PFSK-1 (cell line): ENCODE results near the gene SYNPO2L.

Source experiments
- FOXP2 ChIP-seq: optimal IDR thresholded peaks from 2 replicates; pipeline ENCODE3; 2011; ENCODE audit warnings: borderline replicate concordance, control low read depth, inconsistent platforms; ENCODE audit not compliant: insufficient read depth; ENCODE audit errors: extremely low read length, extremely low read depth
- POLR2AphosphoS5 ChIP-seq: IDR thresholded peaks from 2 replicates; pipeline ENCODE4 v1.6.1; 2012; ENCODE audit warnings: low read depth, mild to moderate bottlenecking, control low read depth, low read length, moderate library complexity
- REST ChIP-seq, 2 experiments: IDR thresholded peaks; 2 replicates each; pipeline versions ENCODE4 v1.6.1 to v1.8.0; 2011 to 2012; ENCODE audit warnings: low read depth in 2 of 2, low read length in 2 of 2, control low read depth in 1 of 2, inconsistent platforms in 1 of 2, mild to moderate bottlenecking in 1 of 2, moderate library complexity in 1 of 2; ENCODE audit not compliant: insufficient read depth in 1 of 2
- SIN3A ChIP-seq: IDR thresholded peaks from 2 replicates; pipeline ENCODE4 v1.6.1; 2012; ENCODE audit warnings: mild to moderate bottlenecking, low read length, moderate library complexity, borderline replicate concordance; ENCODE audit not compliant: insufficient read depth
- TAF1 ChIP-seq: IDR thresholded peaks from 2 replicates; pipeline ENCODE4 v1.6.1; 2012; ENCODE audit warnings: low read length, control low read depth, borderline replicate concordance; ENCODE audit not compliant: insufficient read depth

The SYNPO2L gene

GRCh38 chr10:73614720-73615119 is 41.1 kb downstream of the SYNPO2L start:
- TF ChIP-seq SIN3A (no peak), FOXP2 (no peak), TAF1 (no peak), REST (IDR thresholded peaks at IDR 0.05; ENCODE audit: insufficient read depth in 1 of 2, low read depth in 2 of 2, low read length in 2 of 2) (no peak), POLR2AphosphoS5 (no peak)

DNA sequence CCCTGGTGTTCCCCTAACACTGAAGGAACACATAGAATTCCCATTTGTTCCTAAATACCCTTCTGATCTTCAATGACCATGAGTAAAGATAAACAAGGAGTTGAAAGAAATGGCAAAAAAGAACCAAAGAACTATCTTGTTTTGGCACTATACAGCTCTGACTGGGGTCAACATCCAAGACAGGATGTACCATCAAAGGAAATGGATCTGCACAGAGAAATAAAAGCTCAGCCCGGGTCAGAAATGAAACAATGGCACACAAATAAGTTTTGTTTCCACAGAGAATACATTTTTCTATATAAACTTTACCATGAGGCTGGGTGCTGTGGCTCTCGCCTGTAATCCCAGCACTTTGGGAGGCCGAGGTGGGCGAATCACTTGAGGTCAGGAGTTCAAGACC is 46.7 kb downstream of the SYNPO2L start:
- no peak for TF ChIP-seq TAF1
- TF ChIP-seq SIN3A, result no peak
- TF ChIP-seq POLR2AphosphoS5, result no peak
- TF ChIP-seq REST (IDR thresholded peaks at IDR 0.05; ENCODE audit: insufficient read depth in 1 of 2, low read depth in 2 of 2, low read length in 2 of 2), result no peak
- no peak for TF ChIP-seq FOXP2

DNA sequence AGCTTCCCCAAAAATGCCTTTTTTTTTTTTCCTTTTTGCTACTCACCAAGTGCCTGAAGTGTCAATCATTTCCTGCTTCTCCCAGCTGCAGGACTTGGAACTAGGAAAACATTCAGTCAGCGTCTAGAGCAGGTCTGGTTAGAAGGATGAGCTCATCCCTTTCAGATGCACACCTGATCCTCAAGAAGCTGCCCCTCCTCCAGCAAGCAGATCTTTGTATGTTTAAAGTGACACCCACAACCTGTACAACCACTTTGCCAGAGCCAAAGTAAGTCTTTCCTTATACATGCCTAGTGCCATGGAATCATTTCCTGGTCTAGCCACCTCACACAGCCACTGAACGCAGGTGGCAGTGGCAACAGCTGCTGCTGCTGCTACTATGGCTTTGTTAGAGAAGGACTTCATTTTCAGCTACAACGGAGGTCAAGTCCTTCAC is 54.3 kb downstream of the SYNPO2L start:
- TF ChIP-seq TAF1 (no peak), SIN3A (no peak), REST (IDR thresholded peaks at IDR 0.05; ENCODE audit: insufficient read depth in 1 of 2, low read depth in 2 of 2, low read length in 2 of 2) (no peak), FOXP2 (no peak), POLR2AphosphoS5 (no peak)

GRCh38 chr10:73597346-73597745 is 58.5 kb downstream of the SYNPO2L start:
- TF ChIP-seq TAF1 (no peak), POLR2AphosphoS5 (no peak), FOXP2 (no peak), SIN3A (no peak), REST (IDR thresholded peaks at IDR 0.05; ENCODE audit: insufficient read depth in 1 of 2, low read depth in 2 of 2, low read length in 2 of 2) (no peak)
